Liver (tissue), 3 donors: Measurements from ENCODE around the gene DMAC2.

Experiments
- JUND ChIP-seq, 2 donors: IDR thresholded peaks; 2 replicates each; pipeline ENCODE4 v1.6.1; 2016; ENCODE audit warnings: antibody characterized with exemption in 2 of 2
- TAF1 ChIP-seq: conservative IDR thresholded peaks from 2 replicates; pipeline ENCODE4 v1.6.1; 2016; ENCODE audit warnings: antibody characterized with exemption, mild to moderate bottlenecking
- TF ChIP-seq, protein P1 (sequence below): fragments of 150-350 bp; IDR thresholded peaks from 2 replicates; pipeline ENCODE4 v1.5.1; 2017; ENCODE audit warnings: improper control_type of control experiment, low read depth, low read length; ENCODE audit not compliant: missing input control
- TF ChIP-seq, protein P2 (sequence below): IDR thresholded peaks from 2 replicates; pipeline ENCODE4 v1.6.1; 2016; ENCODE audit warnings: antibody characterized with exemption
- TF ChIP-seq, protein P3 (sequence below): IDR thresholded peaks from 2 replicates; pipeline ENCODE4 v1.6.1; 2016; ENCODE audit warnings: antibody characterized with exemption
- donor health status: healthy.
- donor health status: healthy.

DNA sequence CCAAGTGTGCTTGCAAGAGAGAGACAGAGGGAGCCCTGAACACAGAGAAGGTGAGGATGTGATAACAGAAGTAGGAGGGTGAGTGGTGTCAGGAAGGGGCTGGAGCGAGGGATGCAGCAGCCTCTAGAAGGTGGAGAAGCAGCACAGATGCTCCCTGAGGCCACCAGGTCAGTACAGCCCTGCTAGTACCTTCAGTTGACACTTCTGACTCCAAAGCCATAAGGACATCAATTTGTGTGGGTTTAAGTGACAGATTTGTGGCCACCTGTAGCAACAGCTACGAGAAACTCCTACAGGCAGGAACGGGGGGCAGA lies 10.1 kb upstream of the DMAC2 start:
- no peak for TF ChIP-seq JUND (IDR thresholded peaks at IDR 0.05)
- TF ChIP-seq, protein P1, sequence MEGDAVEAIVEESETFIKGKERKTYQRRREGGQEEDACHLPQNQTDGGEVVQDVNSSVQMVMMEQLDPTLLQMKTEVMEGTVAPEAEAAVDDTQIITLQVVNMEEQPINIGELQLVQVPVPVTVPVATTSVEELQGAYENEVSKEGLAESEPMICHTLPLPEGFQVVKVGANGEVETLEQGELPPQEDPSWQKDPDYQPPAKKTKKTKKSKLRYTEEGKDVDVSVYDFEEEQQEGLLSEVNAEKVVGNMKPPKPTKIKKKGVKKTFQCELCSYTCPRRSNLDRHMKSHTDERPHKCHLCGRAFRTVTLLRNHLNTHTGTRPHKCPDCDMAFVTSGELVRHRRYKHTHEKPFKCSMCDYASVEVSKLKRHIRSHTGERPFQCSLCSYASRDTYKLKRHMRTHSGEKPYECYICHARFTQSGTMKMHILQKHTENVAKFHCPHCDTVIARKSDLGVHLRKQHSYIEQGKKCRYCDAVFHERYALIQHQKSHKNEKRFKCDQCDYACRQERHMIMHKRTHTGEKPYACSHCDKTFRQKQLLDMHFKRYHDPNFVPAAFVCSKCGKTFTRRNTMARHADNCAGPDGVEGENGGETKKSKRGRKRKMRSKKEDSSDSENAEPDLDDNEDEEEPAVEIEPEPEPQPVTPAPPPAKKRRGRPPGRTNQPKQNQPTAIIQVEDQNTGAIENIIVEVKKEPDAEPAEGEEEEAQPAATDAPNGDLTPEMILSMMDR = no peak
- TF ChIP-seq, protein P2, sequence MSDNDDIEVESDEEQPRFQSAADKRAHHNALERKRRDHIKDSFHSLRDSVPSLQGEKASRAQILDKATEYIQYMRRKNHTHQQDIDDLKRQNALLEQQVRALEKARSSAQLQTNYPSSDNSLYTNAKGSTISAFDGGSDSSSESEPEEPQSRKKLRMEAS = no peak
- TF ChIP-seq, protein P3, sequence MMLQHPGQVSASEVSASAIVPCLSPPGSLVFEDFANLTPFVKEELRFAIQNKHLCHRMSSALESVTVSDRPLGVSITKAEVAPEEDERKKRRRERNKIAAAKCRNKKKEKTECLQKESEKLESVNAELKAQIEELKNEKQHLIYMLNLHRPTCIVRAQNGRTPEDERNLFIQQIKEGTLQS = no peak
- TF ChIP-seq TAF1 = no peak
